ENCODE data around the gene MKNK1. TPM values are rescaled to one million over a fixed set of nuclear protein-coding genes. Genes with fewer than 3 reads are reported as not detected.

The MKNK1 gene
- total RNA-seq, 1 experiment from 2014 or later: 12.9 TPM

DNA sequence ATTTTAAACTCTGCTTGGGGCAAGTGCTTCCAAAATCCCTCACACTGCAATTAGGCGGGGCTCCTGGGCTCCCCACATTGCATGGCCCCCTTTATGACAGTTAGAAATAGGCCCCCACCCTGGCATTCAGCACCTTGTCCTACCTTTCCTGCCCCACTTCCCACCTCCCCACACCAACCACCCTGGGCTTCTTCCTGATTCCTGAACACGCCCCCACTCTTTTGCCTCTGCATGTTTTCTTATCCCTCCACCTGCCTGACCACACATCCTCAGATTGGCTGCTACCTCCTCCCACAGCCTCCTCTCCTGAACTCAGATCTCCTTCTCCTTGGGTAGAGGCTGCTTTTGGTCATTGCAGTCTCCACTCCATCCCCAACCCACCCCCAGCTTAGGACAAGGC is 11.0 kb upstream of the MKNK1 start:
- H3K4me1 Mint-ChIP-seq: peaks cover 49 to 57% of the 10 kb centered on the region in 2 experiments
- peaks cover 8% of the 10 kb centered on the region for H3K23me2 ChIP-seq (ENCODE audit: insufficient read length, low read depth, low read length, poor library complexity, severe bottlenecking)
- no peak overlapping the region for H3T11ph ChIP-seq (ENCODE audit: low read length)
- no peak overlapping the region for H3K4ac ChIP-seq (ENCODE audit: low read depth, low read length)
- peak overlapping the region in 1 of 2 experiments; percentile 89; a peak in 3 of 5 replicates for H3K4me3 Mint-ChIP-seq
- no peak overlapping the region for H3K27ac ChIP-seq (ENCODE audit: insufficient read length, low read depth, low read length)
- H2BK15ac ChIP-seq (ENCODE audit: low read depth, low read length): no peak overlapping the region
- H4K8ac ChIP-seq (replicated peaks; ENCODE audit: insufficient read length, low read depth, low read length): no peak overlapping the region
- no peak for DNase-seq
- no peak overlapping the region for H3K27ac Mint-ChIP-seq
- H3K27me3 Mint-ChIP-seq (ENCODE audit: low read depth): peaks cover 32% of the 10 kb centered on the region
- H3K14ac ChIP-seq (ENCODE audit: insufficient read depth, low read length): no peak overlapping the region
- no peaks in the 10 kb centered on the region for H3K9me3 Mint-ChIP-seq
- H3K18ac ChIP-seq (ENCODE audit: insufficient read length, low read depth, low read length): no peak overlapping the region
- H3K56ac ChIP-seq (ENCODE audit: insufficient read length, low read depth, low read length): no peak overlapping the region
- no CpG with 5 or more reads among the region's 2 CpGs for WGBS (ENCODE audit: extremely low coverage, insufficient read length, low lambda C conversion rate)
- no peak overlapping the region for H3K9ac ChIP-seq (ENCODE audit: extremely low read depth, insufficient read length, low read length)
- H2BK120ac ChIP-seq (ENCODE audit: low read depth, low read length, poor library complexity, severe bottlenecking): no peak overlapping the region
- no peaks in the 10 kb centered on the region for H3K9me3 ChIP-seq (ENCODE audit: control insufficient read depth, low read depth, low read length)
- H3K27me3 ChIP-seq (ENCODE audit: insufficient read depth, low read length): peaks cover 3% of the 10 kb centered on the region; the same call in 1 of the 2 replicates
- H4K20me1 ChIP-seq (ENCODE audit: control insufficient read depth, insufficient read depth, insufficient read length): no peaks in the 10 kb centered on the region
- no peak overlapping the region for H4K5ac ChIP-seq (ENCODE audit: insufficient read length, low read depth, low read length)
- H2AFZ ChIP-seq (ENCODE audit: low read length): no peak overlapping the region
- H2BK5ac ChIP-seq (ENCODE audit: insufficient read length, low read length): no peak overlapping the region
- H3K79me1 ChIP-seq (ENCODE audit: insufficient read depth, low read depth, low read length, poor library complexity, severe bottlenecking): no peaks in the 10 kb centered on the region
- H3K4me1 ChIP-seq (ENCODE audit: insufficient read depth, low read length): peaks cover 14% of the 10 kb centered on the region; the same call in 1 of the 2 replicates
- H3K23ac ChIP-seq (ENCODE audit: insufficient read length, low read depth, low read length): no peak overlapping the region
- no peak overlapping the region for H4K91ac ChIP-seq (ENCODE audit: insufficient read length, low read depth, low read length)
- H3K36me3 Mint-ChIP-seq (ENCODE audit: insufficient read depth in 1 of 3, low read depth in 3 of 3): peaks cover 0 to 2% (median 0%) of the 10 kb centered on the region in 3 experiments; a peak in 2 of 7 replicates
- H3K4me2 ChIP-seq (ENCODE audit: insufficient read depth, insufficient read length, low read length): no peak overlapping the region
- H3K79me2 ChIP-seq (ENCODE audit: insufficient read depth, low read length): no peaks in the 10 kb centered on the region
- no peak overlapping the region for H2BK20ac ChIP-seq (ENCODE audit: low read depth, low read length, poor library complexity, severe bottlenecking)
- H2AK5ac ChIP-seq (ENCODE audit: insufficient read length, low read length): no peak overlapping the region
- TF ChIP-seq, protein P1, sequence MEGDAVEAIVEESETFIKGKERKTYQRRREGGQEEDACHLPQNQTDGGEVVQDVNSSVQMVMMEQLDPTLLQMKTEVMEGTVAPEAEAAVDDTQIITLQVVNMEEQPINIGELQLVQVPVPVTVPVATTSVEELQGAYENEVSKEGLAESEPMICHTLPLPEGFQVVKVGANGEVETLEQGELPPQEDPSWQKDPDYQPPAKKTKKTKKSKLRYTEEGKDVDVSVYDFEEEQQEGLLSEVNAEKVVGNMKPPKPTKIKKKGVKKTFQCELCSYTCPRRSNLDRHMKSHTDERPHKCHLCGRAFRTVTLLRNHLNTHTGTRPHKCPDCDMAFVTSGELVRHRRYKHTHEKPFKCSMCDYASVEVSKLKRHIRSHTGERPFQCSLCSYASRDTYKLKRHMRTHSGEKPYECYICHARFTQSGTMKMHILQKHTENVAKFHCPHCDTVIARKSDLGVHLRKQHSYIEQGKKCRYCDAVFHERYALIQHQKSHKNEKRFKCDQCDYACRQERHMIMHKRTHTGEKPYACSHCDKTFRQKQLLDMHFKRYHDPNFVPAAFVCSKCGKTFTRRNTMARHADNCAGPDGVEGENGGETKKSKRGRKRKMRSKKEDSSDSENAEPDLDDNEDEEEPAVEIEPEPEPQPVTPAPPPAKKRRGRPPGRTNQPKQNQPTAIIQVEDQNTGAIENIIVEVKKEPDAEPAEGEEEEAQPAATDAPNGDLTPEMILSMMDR (conservative IDR thresholded peaks at IDR 0.05): no peak
- H2BK12ac ChIP-seq (ENCODE audit: insufficient read length, low read depth, low read length): no peak overlapping the region

All from H9 (cell line).